Measurements from ENCODE around the gene ARIH1. TPM values are rescaled to one million over a fixed set of nuclear protein-coding genes. Genes with fewer than 3 reads are reported as not detected.

ARIH1 gene
- total RNA-seq, 1 experiment from 2014 or later, result 187 TPM

DNA sequence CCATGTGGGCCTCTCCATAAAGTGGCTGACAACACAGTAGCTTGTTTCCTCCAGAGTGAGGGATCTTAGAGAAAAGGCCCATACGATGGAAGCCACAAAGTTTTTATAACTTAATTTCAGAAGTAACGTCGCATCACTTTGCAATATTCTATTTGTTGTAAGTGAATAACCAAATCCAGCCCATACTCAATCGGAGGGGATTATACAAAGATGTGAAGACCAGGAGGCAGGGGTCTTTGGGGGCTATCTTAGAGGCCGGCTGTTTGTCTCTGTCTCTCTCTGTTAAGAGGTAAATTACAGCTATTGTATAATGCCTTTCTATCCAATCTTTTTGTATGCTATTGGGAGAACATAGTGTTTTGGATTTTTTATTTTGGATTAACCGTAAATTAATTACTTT lies 9.1 kb downstream of the ARIH1 start:
- intact Hi-C loops (cut with micrococcal nuclease; ENCODE audit: unreplicated experiment), result no loop called here
- Histone ChIP-seq H3K27ac (ENCODE audit: low read depth, low read length, poor library complexity, severe bottlenecking) (no peak overlapping the region), H3K9me3 (ENCODE audit: low read depth, low read length, poor library complexity, severe bottlenecking) (no peaks in the 10 kb centered on the region), H3K4me1 (ENCODE audit: insufficient read depth, low read length, poor library complexity, severe bottlenecking) (peaks cover 3% of the 10 kb centered on the region), H3K36me3 (ENCODE audit: insufficient read depth, low read length, poor library complexity, severe bottlenecking) (peaks cover 13% of the 10 kb centered on the region), H3K4me3 (ENCODE audit: low read depth, low read length, poor library complexity, severe bottlenecking) (no peak overlapping the region), H3K27me3 (replicated peaks; ENCODE audit: insufficient read depth, low read depth, low read length, poor library complexity) (no peaks in the 10 kb centered on the region)
- ChIA-PET CTCF (no interaction called here), POLR2A (ENCODE audit: low non-redundant PET) (interaction anchor here (0.7 kb wide), 1 partner anchor 1162 kb away, joined by 3 read pairs; no protein-coding TSS in a partner anchor)
- no peak for TF ChIP-seq EZH2 (IDR thresholded peaks at IDR 0.05; ENCODE audit: borderline replicate concordance, low read depth, low read length, poor library complexity, severe bottlenecking)
- no peak for TF ChIP-seq CTCF (conservative IDR thresholded peaks at IDR 0.05; ENCODE audit: low read depth, low read length)
- BruUV-seq (replicated peaks), result no TSS peak
- DNase-seq (ENCODE audit: low spot score), result no peak

GRCh38 chr15:72486144-72486543 lies 12.0 kb downstream of the ARIH1 start:
- ChIA-PET POLR2A (ENCODE audit: low non-redundant PET) (no interaction called here), CTCF (no interaction called here)
- Histone ChIP-seq H3K9me3 (ENCODE audit: low read depth, low read length, poor library complexity, severe bottlenecking) (no peaks in the 10 kb centered on the region), H3K4me1 (ENCODE audit: insufficient read depth, low read length, poor library complexity, severe bottlenecking) (no peaks in the 10 kb centered on the region), H3K36me3 (ENCODE audit: insufficient read depth, low read length, poor library complexity, severe bottlenecking) (peaks cover 4% of the 10 kb centered on the region), H3K27ac (ENCODE audit: low read depth, low read length, poor library complexity, severe bottlenecking) (no peak overlapping the region), H3K27me3 (replicated peaks; ENCODE audit: insufficient read depth, low read depth, low read length, poor library complexity) (no peaks in the 10 kb centered on the region), H3K4me3 (ENCODE audit: low read depth, low read length, poor library complexity, severe bottlenecking) (no peak overlapping the region)
- intact Hi-C loops (cut with micrococcal nuclease; ENCODE audit: unreplicated experiment), result no loop called here
- DNase-seq (ENCODE audit: low spot score), result no peak
- BruUV-seq (replicated peaks), result no TSS peak
- TF ChIP-seq EZH2 (IDR thresholded peaks at IDR 0.05; ENCODE audit: borderline replicate concordance, low read depth, low read length, poor library complexity, severe bottlenecking) (no peak), CTCF (conservative IDR thresholded peaks at IDR 0.05; ENCODE audit: low read depth, low read length) (no peak)

DNA sequence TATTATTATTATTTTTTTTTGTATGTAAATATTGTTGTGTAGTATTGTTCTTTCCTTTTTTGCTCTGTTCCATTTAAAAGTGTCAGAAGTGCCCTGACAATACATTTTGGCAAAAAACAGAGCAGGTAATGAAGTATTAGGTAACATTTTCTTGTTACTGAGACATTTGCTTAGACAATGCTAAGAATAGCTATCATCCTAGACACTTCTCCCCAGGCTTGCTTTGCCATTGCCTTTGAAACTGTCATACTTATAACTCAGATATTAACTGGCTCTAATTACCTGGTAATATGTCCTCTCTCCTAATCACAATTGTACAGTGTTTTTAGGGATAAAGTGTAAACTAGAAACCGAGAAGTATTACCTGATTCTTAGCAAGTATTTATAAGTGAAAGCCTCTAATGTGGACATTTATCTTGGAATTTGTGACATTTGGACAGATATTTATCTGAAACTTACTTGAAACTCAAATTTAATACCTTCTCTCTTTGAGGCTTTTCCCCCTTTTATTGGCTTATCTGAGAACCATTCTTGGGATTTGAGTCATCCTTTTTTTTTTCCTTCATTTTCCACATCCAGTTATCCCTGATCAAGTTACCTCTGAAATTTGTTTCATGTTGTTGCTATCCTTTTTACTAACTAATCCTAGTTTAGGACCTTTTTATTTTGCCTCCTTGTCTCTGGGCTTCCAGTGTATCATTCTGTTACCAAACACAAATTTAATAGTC lies 13.1 kb downstream of the ARIH1 start:
- H3K4me3 ChIP-seq (ENCODE audit: low read depth, low read length, poor library complexity, severe bottlenecking), result no peak overlapping the region
- H3K27ac ChIP-seq (ENCODE audit: low read depth, low read length, poor library complexity, severe bottlenecking), result no peak overlapping the region
- H3K27me3 ChIP-seq (replicated peaks; ENCODE audit: insufficient read depth, low read depth, low read length, poor library complexity), result no peaks in the 10 kb centered on the region
- no peak for DNase-seq (ENCODE audit: low spot score)
- intact Hi-C loops (cut with micrococcal nuclease; ENCODE audit: unreplicated experiment), result no loop called here
- peaks cover 4% of the 10 kb centered on the region for H3K36me3 ChIP-seq (ENCODE audit: insufficient read depth, low read length, poor library complexity, severe bottlenecking)
- no TSS peak for BruUV-seq (replicated peaks)
- CTCF ChIA-PET, result no interaction called here
- peaks cover under 1% of the 10 kb centered on the region for H3K4me1 ChIP-seq (ENCODE audit: insufficient read depth, low read length, poor library complexity, severe bottlenecking)
- no peaks in the 10 kb centered on the region for H3K9me3 ChIP-seq (ENCODE audit: low read depth, low read length, poor library complexity, severe bottlenecking)
- POLR2A ChIA-PET (ENCODE audit: low non-redundant PET), result no interaction called here
- no peak for TF ChIP-seq EZH2 (IDR thresholded peaks at IDR 0.05; ENCODE audit: borderline replicate concordance, low read depth, low read length, poor library complexity, severe bottlenecking)
- TF ChIP-seq CTCF (conservative IDR thresholded peaks at IDR 0.05; ENCODE audit: low read depth, low read length), result no peak

Data from A673 (cell line).